PC-3 (cell line): Measurements from ENCODE around the gene HERPUD1. TPM values are rescaled to one million over a fixed set of nuclear protein-coding genes. Genes with fewer than 3 reads are reported as not detected.

ENCODE experiments used
- ATAC-seq: fragments of 200-7000 bp; cut with Tn5 transposase; 2 replicates; pipeline ENCODE4 v1.9.1; 2020; ENCODE audit warnings: mild to moderate bottlenecking, moderate library complexity
- BruUV-seq: library from RNA; stranded (reverse); fragments of 400-500 nt; replicated peaks from 2 replicates; lab custom pipeline; 2021; lab: Mats Ljungman, UMichigan
- CTCF ChIA-PET: fragments of 300-600 bp; sonication (Branson Sonifier 250); formaldehyde crosslinking; loops from one replicate; lab custom pipeline; 2022; ENCODE audit warnings: antibody characterized with exemption; lab: Charles Lee
- POLR2A ChIA-PET: fragments of 300-600 bp; sonication (Branson Sonifier 250); formaldehyde crosslinking; loops from one replicate; lab custom pipeline; 2022; ENCODE audit warnings: antibody characterized with exemption; ENCODE audit not compliant: unreplicated experiment; lab: Charles Lee
- DNase-seq: peaks from one replicate; pipeline ENCODE4 v3.0.0-alpha.2; 2015
- H2AFZ ChIP-seq: fragments of 300-600 bp; sonication (generic); 2 replicates; pipeline ENCODE4 v1.6.0; 2016; ENCODE audit warnings: antibody characterized with exemption, low read length
- H3F3A ChIP-seq: fragments of 300-600 bp; sonication (generic); one replicate; pipeline ENCODE4 v1.6.0; 2017; ENCODE audit warnings: antibody characterized with exemption, low read length, control low read depth, mild to moderate bottlenecking; ENCODE audit not compliant: unreplicated experiment
- H3K27ac ChIP-seq: fragments of 300-600 bp; sonication (generic); 2 replicates; pipeline ENCODE4 v1.5.1; 2016; ENCODE audit warnings: mild to moderate bottlenecking, low read length
- H3K27me3 ChIP-seq: fragments of 300-600 bp; sonication (generic); 2 replicates; pipeline ENCODE4 v1.6.1; 2016; ENCODE audit warnings: low read length, mixed read lengths
- H3K36me3 ChIP-seq: fragments of 300-600 bp; sonication (generic); 2 replicates; pipeline ENCODE4 v1.6.1; 2016; ENCODE audit warnings: low read depth, mixed run types, low read length, mixed read lengths
- H3K4me1 ChIP-seq: fragments of 300-600 bp; sonication (generic); 2 replicates; pipeline ENCODE4 v1.5.1; 2016; ENCODE audit warnings: low read length; ENCODE audit not compliant: insufficient read depth
- H3K4me2 ChIP-seq: fragments of 300-600 bp; sonication (generic); 2 replicates; pipeline ENCODE4 v1.6.0; 2016; ENCODE audit warnings: low read length
- H3K4me3 ChIP-seq: fragments of 300-600 bp; sonication (generic); 2 replicates; pipeline ENCODE4 v1.5.1; 2016; ENCODE audit warnings: mild to moderate bottlenecking, low read length, mixed read lengths
- H3K79me2 ChIP-seq: fragments of 300-600 bp; sonication (generic); 2 replicates; pipeline ENCODE4 v1.6.1; 2017; ENCODE audit warnings: low read length, mixed read lengths
- H3K9ac ChIP-seq: fragments of 300-600 bp; sonication (generic); 2 replicates; pipeline ENCODE4 v1.6.0; 2016; ENCODE audit warnings: mild to moderate bottlenecking, low read length
- H3K9me2 ChIP-seq: fragments of 300-600 bp; sonication (generic); replicated peaks from 2 replicates; pipeline ENCODE4 v1.6.1; 2016; ENCODE audit warnings: mixed run types, low read length, mixed read lengths
- H3K9me3 ChIP-seq: fragments of 300-600 bp; sonication (generic); 2 replicates; pipeline ENCODE4 v1.6.1; 2016; ENCODE audit warnings: low read length, mixed read lengths
- H4K20me1 ChIP-seq: fragments of 300-600 bp; sonication (generic); 2 replicates; pipeline ENCODE4 v1.6.1; 2016; ENCODE audit warnings: low read length, mixed read lengths
- CTCF ChIP-seq: fragments of 300-600 bp; sonication (generic); conservative IDR thresholded peaks from 2 replicates; pipeline ENCODE4 v1.5.1; 2017; ENCODE audit warnings: antibody characterized with exemption, low read depth, mild to moderate bottlenecking, low read length
- EZH2 ChIP-seq: fragments of 300-600 bp; sonication (generic); IDR thresholded peaks from one replicate; pipeline ENCODE4 v1.6.1; 2017; ENCODE audit warnings: antibody characterized with exemption, mild to moderate bottlenecking, low read length; ENCODE audit not compliant: unreplicated experiment
- EZH2phosphoT487 ChIP-seq: fragments of 300-600 bp; sonication (generic); IDR thresholded peaks from 2 replicates; pipeline ENCODE4 v1.6.1; 2018; ENCODE audit warnings: mild to moderate bottlenecking, antibody characterized with exemption, low read length, borderline replicate concordance
- intact Hi-C: fragments of 100-400 bp; cut with micrococcal nuclease; formaldehyde crosslinking; loops from 2 replicates; pipeline ENCODE4 v1.9.0; 2023
- total RNA-seq: library from RNA; depleted of rRNA; stranded (reverse); fragments of >200 nt; gene quantifications from 2 replicates; pipeline ENCODE4 v1.2.3, GENCODE V29; 2014

Gene HERPUD1
- total RNA-seq, 1 experiment from 2014 or later: 54.9 TPM

- no TSS peak for BruUV-seq
- H3K27ac ChIP-seq: no peak overlapping the region
- no peak overlapping the region for H2AFZ ChIP-seq
- no peak overlapping the region for H3K4me2 ChIP-seq
- H3K9ac ChIP-seq: no peak overlapping the region
- H3F3A ChIP-seq: no peaks in the 10 kb centered on the region
- no peak for ATAC-seq
- H3K27me3 ChIP-seq: no peaks in the 10 kb centered on the region
- ChIA-PET POLR2A (no interaction called here), CTCF (no interaction called here)
- no peaks in the 10 kb centered on the region for H4K20me1 ChIP-seq
- H3K9me2 ChIP-seq: no peaks in the 10 kb centered on the region
- DNase-seq: no peak
- no peaks in the 10 kb centered on the region for H3K9me3 ChIP-seq
- no peaks in the 10 kb centered on the region for H3K79me2 ChIP-seq
- no peak for TF ChIP-seq EZH2phosphoT487
- no peaks in the 10 kb centered on the region for H3K36me3 ChIP-seq
- intact Hi-C loops: no loop called here
- H3K4me1 ChIP-seq: no peaks in the 10 kb centered on the region
- no peak overlapping the region for H3K4me3 ChIP-seq
These were observed 16.4 kb upstream of the HERPUD1 start for GRCh38 chr16:56915336-56916119.

GRCh38 chr16:56916571-56917403 is 15.2 kb upstream of the HERPUD1 start:
- BruUV-seq: no TSS peak
- Histone ChIP-seq H3K9me2 (no peaks in the 10 kb centered on the region), H3K4me3 (no peak overlapping the region), H3K36me3 (no peaks in the 10 kb centered on the region), H3K27me3 (no peaks in the 10 kb centered on the region), H3K9me3 (no peaks in the 10 kb centered on the region), H3F3A (no peaks in the 10 kb centered on the region), H3K27ac (no peak overlapping the region), H3K4me1 (no peaks in the 10 kb centered on the region), H3K9ac (no peak overlapping the region), H3K4me2 (no peak overlapping the region), H2AFZ (no peak overlapping the region), H4K20me1 (no peaks in the 10 kb centered on the region), H3K79me2 (no peaks in the 10 kb centered on the region)
- intact Hi-C loops: no loop called here
- DNase-seq: no peak
- no peak for ATAC-seq
- POLR2A ChIA-PET: no interaction called here
- CTCF ChIA-PET: no interaction called here
- TF ChIP-seq EZH2phosphoT487 (no peak), EZH2 (no peak), CTCF (no peak)

GRCh38 chr16:56918467-56919012 is 13.4 kb upstream of the HERPUD1 start:
- H3K9ac ChIP-seq: no peak overlapping the region
- H3K4me2 ChIP-seq: no peak overlapping the region
- no peak overlapping the region for H2AFZ ChIP-seq
- no peaks in the 10 kb centered on the region for H3K9me3 ChIP-seq
- TF ChIP-seq EZH2phosphoT487: no peak
- TF ChIP-seq EZH2: no peak
- TF ChIP-seq CTCF: no peak
- ATAC-seq: no peak
- intact Hi-C loops: no loop called here
- no peaks in the 10 kb centered on the region for H3K27me3 ChIP-seq
- H3K9me2 ChIP-seq: no peaks in the 10 kb centered on the region
- no peak overlapping the region for H3K4me3 ChIP-seq
- H3K4me1 ChIP-seq: no peaks in the 10 kb centered on the region
- no peaks in the 10 kb centered on the region for H3F3A ChIP-seq
- H4K20me1 ChIP-seq: no peaks in the 10 kb centered on the region
- no peaks in the 10 kb centered on the region for H3K79me2 ChIP-seq
- ChIA-PET POLR2A (no interaction called here), CTCF (no interaction called here)
- no peak for DNase-seq
- H3K36me3 ChIP-seq: no peaks in the 10 kb centered on the region
- BruUV-seq: no TSS peak
- H3K27ac ChIP-seq: no peak overlapping the region
